Hepatocyte (in vitro differentiated cells): Measurements from ENCODE around the gene GRAMD1A.

ENCODE experiments used
- CTCF ChIP-seq: fragments of 200-600 bp; sonication (generic); IDR thresholded peaks from 2 replicates; pipeline ENCODE4 v1.5.1; 2016; ENCODE audit warnings: antibody characterized with exemption, mild to moderate bottlenecking; ENCODE audit not compliant: poor library complexity
- EZH2 ChIP-seq: fragments of 200-600 bp; sonication (generic); IDR thresholded peaks from 2 replicates; pipeline ENCODE4 v1.6.1; 2016; ENCODE audit warnings: antibody characterized with exemption, mild to moderate bottlenecking, borderline replicate concordance
- EZH2phosphoT487 ChIP-seq: fragments of 200-600 bp; sonication (generic); IDR thresholded peaks from one replicate; pipeline ENCODE4 v1.6.1; 2018; ENCODE audit warnings: antibody characterized with exemption, mild to moderate bottlenecking, low read depth, moderate library complexity; ENCODE audit not compliant: unreplicated experiment, severe bottlenecking

GRCh38 chr19:35062942-35063341 lies 62.8 kb downstream of the GRAMD1A start:
- TF ChIP-seq CTCF (no peak), EZH2 (no peak), EZH2phosphoT487 (no peak)
